GM20431 (cell line): Measurements from ENCODE around the gene KMT2D.

Source experiments
- in situ Hi-C: fragments of 300-500 bp; cut with MseI, MboI; formaldehyde crosslinking; loops from one replicate; pipeline ENCODE4 v1.15.0; 2020; ENCODE audit warnings: low sequenced_read_pairs; ENCODE audit not compliant: unreplicated experiment

The KMT2D gene

DNA sequence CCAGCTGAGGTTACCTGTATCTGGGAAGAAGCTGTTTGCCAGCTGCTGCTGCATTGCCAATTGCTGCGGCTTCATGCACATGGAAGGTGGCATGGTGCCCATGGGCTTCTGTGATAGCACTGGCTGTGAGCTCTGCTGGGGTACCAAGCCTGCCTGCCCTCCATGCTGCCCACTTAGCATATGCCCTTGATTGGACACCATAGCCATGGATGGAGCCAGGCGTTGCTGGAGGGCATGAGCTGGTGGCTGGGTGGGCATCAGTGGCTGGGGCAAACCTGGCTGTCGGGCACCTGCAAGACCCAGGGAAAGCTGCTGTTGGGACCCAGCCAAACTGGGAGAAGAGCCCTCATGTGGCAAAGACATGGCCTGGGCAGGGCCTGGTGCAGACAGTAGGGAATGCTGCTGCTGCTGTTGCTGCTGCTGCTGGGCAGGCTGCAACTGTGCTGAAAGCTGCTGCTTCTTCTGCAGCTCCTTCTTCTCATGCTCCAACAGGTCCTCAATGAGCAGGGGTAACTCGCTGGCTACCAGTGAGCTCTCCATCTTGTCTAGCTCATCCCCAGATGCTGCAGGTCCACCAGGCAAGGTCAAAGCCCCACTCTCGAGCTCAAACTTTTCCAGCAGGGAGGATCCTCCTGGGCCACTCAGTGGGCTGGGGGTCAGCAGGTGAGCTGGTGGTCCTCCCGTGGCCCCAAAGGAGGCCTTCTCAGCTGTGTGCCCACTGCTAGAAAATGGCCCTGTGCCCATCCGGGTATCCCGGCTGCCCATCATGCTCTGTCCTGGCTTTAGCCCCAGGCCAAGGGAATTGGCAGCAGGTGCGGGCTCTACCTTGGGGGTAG lies 23.3 kb downstream of the KMT2D start:
- in situ Hi-C loops, result no loop called here

DNA sequence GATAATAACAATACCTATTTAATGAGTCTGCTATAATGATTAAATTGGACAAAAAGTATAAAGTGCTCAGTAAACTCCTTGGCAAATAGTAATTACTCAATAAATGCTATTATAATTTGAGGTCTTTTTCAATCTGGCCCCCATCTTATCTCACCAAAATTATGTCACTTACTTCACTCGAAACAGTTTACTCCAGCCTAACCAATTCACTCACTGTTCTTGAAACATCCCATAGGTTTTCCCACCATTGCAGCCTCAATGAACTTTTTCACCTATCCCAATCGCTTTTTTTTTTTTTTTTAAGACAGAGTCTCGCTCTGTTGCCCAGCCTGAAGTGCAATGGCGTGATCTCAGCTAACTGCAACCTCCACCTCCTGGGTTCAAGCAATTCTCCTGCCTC lies 24.6 kb downstream of the KMT2D start:
- in situ Hi-C loops, result no loop called here

GRCh38 chr12:49034286-49034622 lies 26.3 kb downstream of the KMT2D start:
- in situ Hi-C loops, result no loop called here

- in situ Hi-C loops, result no loop called here
These were observed 26.8 kb downstream of the KMT2D start for GRCh38 chr12:49033611-49034285.

DNA sequence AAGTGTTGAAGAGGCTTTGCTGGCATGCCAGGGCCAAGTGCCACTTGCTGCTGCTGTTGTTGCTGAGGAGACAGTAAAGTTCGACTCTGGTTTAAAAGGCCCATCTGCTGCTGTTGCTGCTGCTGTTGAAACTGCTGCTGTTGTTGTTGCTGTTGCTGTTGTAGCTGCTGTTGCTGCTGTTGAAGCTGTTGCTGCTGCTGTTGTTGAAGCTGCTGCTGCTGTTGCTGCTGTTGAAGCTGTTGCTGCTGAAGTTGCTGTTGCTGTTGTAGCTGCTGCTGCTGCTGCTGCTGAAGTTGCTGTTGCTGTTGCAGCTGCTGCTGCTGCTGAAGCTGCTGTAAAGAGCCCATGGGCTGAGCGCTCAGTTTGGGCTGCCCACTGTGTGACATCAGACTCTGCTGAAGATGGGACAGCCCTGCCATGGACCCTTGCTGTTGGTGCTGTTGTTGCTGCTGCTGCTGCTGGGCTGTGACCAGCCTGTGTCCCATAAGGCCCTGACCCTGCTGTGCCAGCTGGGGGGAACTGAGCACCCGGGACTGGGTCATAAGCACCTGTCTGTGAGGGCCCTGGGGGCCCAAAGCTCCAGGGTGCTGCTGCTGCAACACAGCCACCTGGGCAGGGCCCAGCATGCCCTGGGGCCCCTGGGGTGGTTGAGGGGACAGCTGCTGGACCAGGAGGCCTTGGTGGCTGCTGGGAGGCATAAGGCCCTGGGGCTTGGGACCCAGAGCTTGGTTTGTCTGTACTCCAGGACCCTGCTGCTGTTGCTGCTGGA lies 27.7 kb downstream of the KMT2D start:
- in situ Hi-C loops, result no loop called here

GRCh38 chr12:49032276-49032675 lies 28.3 kb downstream of the KMT2D start:
- in situ Hi-C loops, result no loop called here

GRCh38 chr12:49031573-49032161 lies 28.9 kb downstream of the KMT2D start:
- in situ Hi-C loops, result no loop called here

- in situ Hi-C loops, result no loop called here
These were observed 29.7 kb downstream of the KMT2D start for GRCh38 chr12:49030714-49031572.

DNA sequence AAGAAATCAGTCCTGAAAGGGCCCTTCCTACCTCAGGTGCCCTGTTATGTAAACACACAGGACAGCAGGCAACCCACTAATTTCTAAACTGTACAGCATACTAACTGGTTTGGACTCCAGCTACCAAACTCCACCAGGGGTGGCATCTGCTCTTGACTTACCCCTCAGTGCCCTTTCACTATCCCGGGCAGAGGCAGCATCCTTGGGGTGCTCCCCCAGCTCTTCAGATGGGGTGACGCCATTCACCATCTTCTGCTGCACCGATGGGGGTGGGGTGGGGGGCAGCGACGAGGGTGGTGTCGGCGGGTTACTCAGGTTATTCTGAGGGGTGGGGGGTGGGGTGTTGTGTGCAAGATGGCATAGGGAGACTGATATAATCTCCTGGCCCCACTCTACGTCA lies 30.5 kb downstream of the KMT2D start:
- in situ Hi-C loops, result no loop called here

- in situ Hi-C loops, result no loop called here
These were observed 31.8 kb downstream of the KMT2D start for GRCh38 chr12:49028666-49029275.

DNA sequence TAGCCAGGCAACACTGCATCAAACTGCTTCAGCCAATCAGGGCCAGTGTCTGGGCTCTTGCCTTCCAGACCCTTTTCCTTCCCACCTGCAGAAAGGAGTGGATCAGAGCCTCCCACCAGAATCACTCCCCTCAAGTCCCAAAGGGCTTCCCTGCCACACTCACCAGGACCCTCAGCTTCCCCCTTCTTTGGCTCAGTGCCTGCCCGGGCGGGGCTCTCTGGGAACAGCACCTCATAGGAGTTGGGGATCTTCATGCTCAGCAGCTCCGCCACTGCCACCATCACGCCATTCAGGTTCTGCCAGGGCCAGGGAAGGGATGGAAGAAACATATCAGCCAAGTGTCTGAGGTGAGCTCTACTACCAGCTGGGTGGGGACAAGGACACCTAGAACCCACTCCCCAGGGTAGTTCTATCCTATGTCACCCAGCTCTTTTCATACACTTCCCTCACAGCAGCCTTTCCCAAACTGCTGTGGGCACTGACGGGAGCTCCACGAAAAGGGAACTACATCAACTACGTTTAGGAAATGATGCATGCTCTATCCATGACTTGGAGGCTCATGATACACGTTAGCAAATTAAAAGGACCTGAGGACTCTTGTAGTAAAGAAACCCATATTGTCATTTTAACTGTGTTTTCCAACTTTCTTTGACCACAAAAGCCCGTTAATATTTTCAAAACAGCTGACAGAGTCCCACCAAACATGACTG lies 32.6 kb downstream of the KMT2D start:
- in situ Hi-C loops, result no loop called here

- in situ Hi-C loops, result no loop called here
These were observed 33.7 kb downstream of the KMT2D start for GRCh38 chr12:49026678-49027480.

DNA sequence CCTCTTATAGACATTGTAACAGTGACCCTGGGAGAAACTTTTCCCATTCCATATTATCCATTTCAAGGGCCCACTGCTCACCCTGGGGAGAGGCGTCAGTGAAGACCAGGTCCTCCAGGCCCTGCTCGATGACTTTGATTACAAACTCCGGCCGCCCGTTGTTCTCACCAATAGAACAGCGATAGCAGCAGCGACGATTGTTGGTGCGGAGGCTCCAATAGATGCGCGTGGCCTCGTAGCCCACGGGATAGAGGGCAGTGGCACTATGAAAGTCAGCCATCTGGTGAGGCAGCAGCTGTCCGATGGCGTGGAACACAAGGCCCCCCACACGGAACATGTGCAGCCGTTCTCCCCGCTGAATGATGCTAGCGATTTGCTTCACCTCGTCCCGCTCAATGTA lies 34.5 kb downstream of the KMT2D start:
- in situ Hi-C loops, result no loop called here

- in situ Hi-C loops, result no loop called here
These were observed 35.1 kb downstream of the KMT2D start for GRCh38 chr12:49025463-49025862.

GRCh38 chr12:49024543-49024942 lies 36.1 kb downstream of the KMT2D start:
- in situ Hi-C loops, result no loop called here

GRCh38 chr12:49023812-49024211 lies 36.8 kb downstream of the KMT2D start:
- in situ Hi-C loops, result no loop called here

DNA sequence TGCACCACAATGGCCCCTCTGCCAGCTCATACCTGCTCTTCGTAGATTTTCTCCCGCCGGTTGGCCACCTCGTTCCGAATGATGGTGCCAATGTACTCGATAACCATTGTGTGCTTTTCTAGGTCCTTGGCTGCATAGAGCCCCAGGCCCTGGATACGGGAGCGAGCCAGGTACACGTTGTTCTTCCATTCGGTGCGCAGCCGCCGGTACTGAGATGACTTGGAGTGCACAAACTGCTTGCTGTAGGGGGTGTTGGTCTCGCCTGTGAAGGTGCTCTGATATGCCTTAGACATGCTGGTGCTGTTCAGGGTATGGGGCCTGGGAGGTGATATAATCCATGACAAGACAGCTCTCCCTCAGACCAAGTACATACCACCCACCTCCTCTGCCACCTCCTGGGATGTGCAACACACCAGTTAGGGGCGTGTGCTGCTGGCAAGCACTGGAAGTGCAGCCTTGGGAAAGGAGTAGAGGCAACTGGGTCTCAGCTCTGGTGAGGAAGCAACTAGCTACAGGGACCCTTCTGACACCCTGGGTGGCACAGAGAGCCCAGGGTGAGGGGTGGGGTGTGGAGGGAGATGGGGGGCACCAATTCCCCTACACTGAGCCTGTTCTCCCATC lies 37.9 kb downstream of the KMT2D start:
- in situ Hi-C loops, result no loop called here
